K562 (cell line): Measurements from ENCODE around the gene SLC35G4. TPM values are rescaled to one million over a fixed set of nuclear protein-coding genes. Genes with fewer than 3 reads are reported as not detected.
"Not testable (repeated sequence)": the region's sequence is repeated elsewhere in the genome, so short reads cannot be mapped to it uniquely, and the experiment has no call there.

ENCODE experiments used
- ATAC-seq: fragments of 200-7000 bp; cut with Tn5 transposase; 3 replicates; pipeline ENCODE4 v1.9.1; 2020; ENCODE audit warnings: moderate library complexity
- Bru-seq: library from RNA; stranded (reverse); fragments of 400-500 nt; gene quantifications from one replicate; lab custom pipeline; 2021; lab: Mats Ljungman, UMichigan
- BruChase-seq, 2 experiments: library from RNA; stranded (reverse); fragments of 400-500 nt; gene quantifications; one replicate each; lab custom pipeline; 2021; lab: Mats Ljungman, UMichigan
- BruUV-seq: library from RNA; stranded (reverse); fragments of 400-500 nt; replicated peaks from 2 replicates; lab custom pipeline; 2021; lab: Mats Ljungman, UMichigan
- CTCF ChIA-PET: fragments of 300-600 bp; formaldehyde crosslinking; extraction: SDS; loops from one replicate; lab custom pipeline; 2021; ENCODE audit warnings: low intra/inter-chr PET ratio; lab: Yijun Ruan, JAX
- POLR2A ChIA-PET: fragments of 300-600, 350-650 bp; sonication (Branson Sonifier 250); formaldehyde crosslinking; extraction: SDS; loops from one replicate; lab custom pipeline; 2021; ENCODE audit warnings: antibody characterized with exemption, inconsistent platforms; lab: Yijun Ruan, JAX
- DNase-seq, 4 experiments: peaks; one replicate each; pipeline versions ENCODE4 v3.0.0 to v3.0.0-alpha.2; 2011 to 2018; ENCODE audit warnings: low spot score in 3 of 4, mixed read lengths in 3 of 4; ENCODE audit errors: extremely low read depth in 1 of 4
- FAIRE-seq: peaks from 2 replicates; lab custom pipeline; 2011; peaks lifted over from hg19 to GRCh38; lab: Jason Lieb, UNC
- H2AFZ ChIP-seq: 2 replicates; pipeline ENCODE4 v1.6.0; 2011; ENCODE audit warnings: low read depth, low read length, control low read depth, inconsistent platforms
- H3K27ac ChIP-seq: fragments of 200-600 bp; 3 replicates; pipeline ENCODE4 v1.8.0; 2011; ENCODE audit warnings: low read depth, mild to moderate bottlenecking, control low read depth, inconsistent platforms, low read length, moderate library complexity, mixed read lengths; ENCODE audit errors: extremely low read depth
- H3K27me3 ChIP-seq, 2 experiments: fragments of 300-600 bp in 1 of 2; 2 replicates in 1 of 2; 3 replicates in 1 of 2; pipeline versions ENCODE4 v1.6.0 to v1.8.0; 2011; ENCODE audit warnings: inconsistent platforms in 2 of 2, low read length in 2 of 2, mild to moderate bottlenecking in 1 of 2, mixed read lengths in 1 of 2, moderate library complexity in 1 of 2; ENCODE audit not compliant: control insufficient read depth in 2 of 2, insufficient read depth in 2 of 2
- H3K36me3 ChIP-seq: fragments of 300-600 bp; 3 replicates; pipeline ENCODE4 v1.8.0; 2011; ENCODE audit warnings: mild to moderate bottlenecking, low read length, inconsistent platforms; ENCODE audit not compliant: control insufficient read depth, insufficient read depth
- H3K4me1 ChIP-seq, 2 experiments: fragments of 200-600 bp in 1 of 2; replicated peaks in 1 of 2; 2 replicates in 1 of 2; 3 replicates in 1 of 2; pipeline versions ENCODE4 v1.5.1 to v1.8.0; 2011; ENCODE audit warnings: inconsistent platforms in 2 of 2, low read length in 2 of 2, mild to moderate bottlenecking in 1 of 2, mixed read lengths in 1 of 2, moderate library complexity in 1 of 2; ENCODE audit not compliant: control insufficient read depth in 2 of 2, insufficient read depth in 2 of 2
- H3K4me2 ChIP-seq: 2 replicates; pipeline ENCODE4 v1.6.1; 2011; ENCODE audit warnings: low read length, control low read depth, inconsistent platforms, mixed read lengths; ENCODE audit not compliant: insufficient read depth
- H3K4me3 ChIP-seq: fragments of 200-600 bp; sonication (generic), shearing (Covaris generic); 2 replicates; pipeline ENCODE4 v1.5.1; 2016; ENCODE audit warnings: control low read depth, inconsistent platforms
- H3K79me2 ChIP-seq: fragments of 200-600 bp; 3 replicates; pipeline ENCODE4 v1.8.0; 2011; ENCODE audit warnings: low read length, inconsistent platforms; ENCODE audit not compliant: control insufficient read depth, insufficient read depth
- H3K9ac ChIP-seq, 2 experiments: 2 replicates each; pipeline versions ENCODE4 v1.6.0 to v1.6.1; 2011; ENCODE audit warnings: low read depth in 2 of 2, low read length in 2 of 2, control low read depth in 1 of 2, inconsistent platforms in 1 of 2, mild to moderate bottlenecking in 1 of 2, mixed read lengths in 1 of 2; ENCODE audit not compliant: insufficient read depth in 1 of 2
- H3K9me1 ChIP-seq: one replicate; pipeline ENCODE4 v1.6.0; 2011; ENCODE audit warnings: inconsistent platforms, mild to moderate bottlenecking, low read length, moderate library complexity; ENCODE audit not compliant: control insufficient read depth, insufficient read depth
- H3K9me3 ChIP-seq: replicated peaks from 2 replicates; pipeline ENCODE4 v1.5.1; 2011; ENCODE audit warnings: low read depth, low read length, inconsistent platforms; ENCODE audit not compliant: control insufficient read depth, insufficient read depth
- H4K20me1 ChIP-seq: replicated peaks from 2 replicates; pipeline ENCODE4 v1.6.1; 2011; ENCODE audit warnings: low read length, inconsistent platforms, mixed read lengths; ENCODE audit not compliant: control insufficient read depth, insufficient read depth
- ARNT ChIP-seq, 2 experiments: fragments of 450-650 bp; IDR thresholded peaks; 2 replicates each; pipeline ENCODE4 v1.6.1; 2016; ENCODE audit warnings: mild to moderate bottlenecking in 1 of 2
- KDM1A ChIP-seq, 2 experiments: fragments of 450-650 bp; IDR thresholded peaks; 2 replicates each; pipeline ENCODE4 v1.6.1; 2016; ENCODE audit warnings: mild to moderate bottlenecking in 2 of 2
- NCOA4 ChIP-seq: fragments of 450-650 bp; IDR thresholded peaks from 2 replicates; pipeline ENCODE4 v1.6.1; 2018; ENCODE audit warnings: mild to moderate bottlenecking; ENCODE audit not compliant: partially characterized antibody
- RFX1 ChIP-seq: fragments of 450-650 bp; IDR thresholded peaks from 2 replicates; pipeline ENCODE4 v1.6.1; 2016; ENCODE audit warnings: mild to moderate bottlenecking, moderate library complexity
- TSHZ1 ChIP-seq: fragments of 250-450 bp; sonication (Bioruptor Pico); IDR thresholded peaks from 2 replicates; pipeline ENCODE4 v1.4.0; 2020; ENCODE audit warnings: mild to moderate bottlenecking, moderate library complexity
- ZBTB17 ChIP-seq: fragments of 450-650 bp; formaldehyde crosslinking; IDR thresholded peaks from 2 replicates; pipeline ENCODE4 v1.4.0; 2020; ENCODE audit warnings: mild to moderate bottlenecking
- WGBS: fragments of 100-300 bp; shearing (Covaris generic); methylation state at CpG from one replicate; pipeline ENCODE4 v1.1.6; 2016; ENCODE audit warnings: low coverage, mixed read lengths; ENCODE audit not compliant: insufficient coverage; ENCODE audit errors: missing lambda C conversion rate; 5-methylcytosine and 5-hydroxymethylcytosine counted together
- in situ Hi-C: fragments of 300-500 bp; cut with MboI; formaldehyde crosslinking; loops from 4 replicates; pipeline ENCODE4 v1.15.0; 2018; ENCODE audit warnings: inconsistent platforms, mixed read lengths
- intact Hi-C: fragments of 100-400 bp; cut with micrococcal nuclease; formaldehyde crosslinking; loops from 2 replicates; pipeline ENCODE4 v1.14.2; 2022
- long read RNA-seq, 3 experiments: library from polyadenylated mRNA in 2 of 3; library from RNA in 1 of 3; unstranded in 2 of 3; stranded (forward) in 1 of 3; transcript quantifications; one replicate each; pipeline ENCODE4 v2.0.0, GENCODE V29; 2019 to 2022
- polyA minus RNA-seq, 3 experiments: library from RNA; depleted of rRNA, polyadenylated mRNA; stranded (reverse); fragments of >200 nt; gene quantifications; 2 replicates each; pipeline ENCODE4 v1.2.3, GENCODE V29; 2011
- polyA plus RNA-seq, 8 experiments: library from polyadenylated mRNA; depleted of rRNA in 4 of 8; stranded (reverse) in 5 of 8; unstranded in 3 of 8; fragments of >200 nt; fragmentation: Nextera tagmentation in 2 of 8; fragmentation: Illumina TruSeq in 1 of 8; extraction: Ambion mirVana in 2 of 8; extraction: Trizol in 1 of 8; gene quantifications; 2 replicates each; pipeline versions ENCODE4 v1.2.1 to v1.2.3, GENCODE V29; 2011 to 2014; ENCODE audit warnings: inconsistent platforms in 1 of 8, missing spikeins in 1 of 8
- total RNA-seq, 7 experiments: library from RNA; depleted of rRNA in 6 of 7; stranded (reverse); fragments of >200 nt in 6 of 7; fragmentation: Illumina TruSeq in 2 of 7; extraction: Trizol in 2 of 7; gene quantifications; 2 replicates each; pipeline versions ENCODE4 v1.2.1 to v1.2.3, GENCODE V29; 2011 to 2021; ENCODE audit warnings: low replicate concordance in 1 of 7

The SLC35G4 gene
- not detected in 2 replicates for total RNA-seq (2011; cell fraction: chromatin; rRNA removed; ENCODE audit: low replicate concordance)
- not detected in 2 replicates for total RNA-seq (2011; cell fraction: nucleolus; rRNA removed)
- total RNA-seq (2011; cell fraction: nucleoplasm; rRNA removed) = not detected in 2 replicates
- total RNA-seq (2014; rRNA removed) (not detected in 2 replicates), total RNA-seq (2014; rRNA removed; fragmentation: Illumina TruSeq; extraction: Trizol) (not detected in 2 replicates), total RNA-seq (2015; rRNA removed; fragmentation: Illumina TruSeq; extraction: Trizol) (not detected in 2 replicates), total RNA-seq (2021) (not detected in 2 replicates), polyA plus RNA-seq (2011; rRNA removed) (not detected in 2 replicates), polyA plus RNA-seq (2014; fragmentation: Illumina TruSeq; extraction: Trizol) (not detected in 2 replicates), polyA plus RNA-seq (2014; fragmentation: Nextera tagmentation; extraction: Ambion mirVana) (not detected), polyA plus RNA-seq (2014; rRNA removed) (not detected in 2 replicates), polyA minus RNA-seq (2011; rRNA and poly(A)+ RNA removed) (not detected in 2 replicates), Bru-seq, nascent RNA (not detected), BruChase-seq, experiment 1, labeled RNA remaining after a 2-hour chase (not detected), BruChase-seq, experiment 2, labeled RNA remaining after a 6-hour chase (not detected)
- not detected in 2 replicates for polyA plus RNA-seq (2011; cell fraction: cytosol; rRNA removed)
- polyA plus RNA-seq (2011; cell fraction: nucleus; rRNA removed) = not detected in 2 replicates
- not detected in 2 replicates for polyA plus RNA-seq (2012)
- polyA minus RNA-seq (2011; cell fraction: cytosol; rRNA and poly(A)+ RNA removed) = not detected in 2 replicates
- polyA minus RNA-seq (2011; cell fraction: nucleus; rRNA and poly(A)+ RNA removed) = not detected in 2 replicates
- long read RNA-seq, experiment 1 = 0 reads
- long read RNA-seq, experiment 2 = 0 reads
- long read RNA-seq, experiment 3 = 0 reads

- H3K79me2 ChIP-seq, H3K9me3 ChIP-seq, H2AFZ ChIP-seq, CTCF ChIA-PET, in situ Hi-C loops, DNase-seq, H3K4me3 ChIP-seq, H3K9me1 ChIP-seq, H3K4me1 ChIP-seq, FAIRE-seq, H3K36me3 ChIP-seq, H3K27me3 ChIP-seq, H4K20me1 ChIP-seq, POLR2A ChIA-PET, H3K4me2 ChIP-seq, H3K27ac ChIP-seq, H3K9ac ChIP-seq, ATAC-seq, intact Hi-C loops, BruUV-seq: not testable (repeated sequence)
- WGBS = 0% methylated on average over 3 of the region's 9 CpGs
Observed at GRCh38 chr18:11609488-11609887, at the start of gene SLC35G4. Gene SLC35G4 (plus strand): TSS chr18:11609596. CDS start chr18:11609596, 0 bp downstream.

- Histone ChIP-seq H3K9me1 (no peaks in the 10 kb centered on the region), H3K4me3 (no peak overlapping the region), H3K79me2 (no peaks in the 10 kb centered on the region), H4K20me1 (no peaks in the 10 kb centered on the region), H3K4me2 (no peak overlapping the region), H3K27ac (no peak overlapping the region), H3K9me3 (no peaks in the 10 kb centered on the region), H3K9ac (no peak overlapping the region), H3K27me3 (peaks cover 4 to 19% of the 10 kb centered on the region in 2 experiments; a peak in 4 of 5 replicates), H2AFZ (no peak overlapping the region), H3K36me3 (no peaks in the 10 kb centered on the region), H3K4me1 (no peaks in the 10 kb centered on the region)
- DNase-seq = no peak
- FAIRE-seq = no peak
- ATAC-seq = no peak
- 2% methylated on average over 4 of the region's 4 CpGs for WGBS
- no TSS peak for BruUV-seq
- in situ Hi-C loops = loop anchor here (25.0 kb wide), 1 partner anchor 999 kb away; no protein-coding TSS in a partner anchor
- ChIA-PET POLR2A (interaction anchor here (0.5 to 0.6 kb wide), 2 partner anchors 149 to 1271 kb away, joined by 3 read pairs; no protein-coding TSS in a partner anchor), CTCF (no interaction called here)
- intact Hi-C loops = no loop called here
- TF ChIP-seq RFX1 (no peak), ZBTB17 (CRISPR knock-in tag) (no peak), KDM1A (IDR thresholded peaks at IDR 0.05) (no peak), ARNT (IDR thresholded peaks at IDR 0.05) (no peak), TSHZ1 (no peak), NCOA4 (no peak)
Observed at GRCh38 chr18:11561293-11561692, 48.1 kb upstream of the SLC35G4 start.
